Brain pericyte (primary cell): ENCODE data around the gene DLG1.

Experiments
- DNase-seq: peaks from one replicate; pipeline ENCODE4 v3.0.0-alpha.2; 2012; ENCODE audit warnings: low read depth, low spot score

Gene DLG1

GRCh38 chr3:197015790-197016736, 282.3 kb downstream of the DLG1 start:
- no peak for DNase-seq

- no peak for DNase-seq
Observed at GRCh38 chr3:197014942-197015575, 283.4 kb downstream of the DLG1 start.

GRCh38 chr3:197014024-197014423, 284.4 kb downstream of the DLG1 start:
- no peak for DNase-seq

- no peak for DNase-seq
Observed at GRCh38 chr3:197012540-197012883, 285.9 kb downstream of the DLG1 start.

- no peak for DNase-seq
Observed at GRCh38 chr3:197011780-197012539, 286.5 kb downstream of the DLG1 start.

GRCh38 chr3:197010556-197011351, 287.7 kb downstream of the DLG1 start:
- no peak for DNase-seq

- no peak for DNase-seq
Observed at GRCh38 chr3:197009532-197010019, 288.8 kb downstream of the DLG1 start.

GRCh38 chr3:197008436-197009209, 289.8 kb downstream of the DLG1 start:
- no peak for DNase-seq

- no peak for DNase-seq
Observed at GRCh38 chr3:197007953-197008352, 290.5 kb downstream of the DLG1 start.

GRCh38 chr3:197007296-197007940, 291.0 kb downstream of the DLG1 start:
- no peak for DNase-seq

GRCh38 chr3:197006860-197007259, 291.6 kb downstream of the DLG1 start:
- DNase-seq = no peak

- DNase-seq = no peak
Observed at GRCh38 chr3:197006446-197006845, 292.0 kb downstream of the DLG1 start.

- no peak for DNase-seq
Observed at GRCh38 chr3:197003461-197004385, 294.7 kb downstream of the DLG1 start.

- DNase-seq = no peak
Observed at GRCh38 chr3:197002701-197003454, 295.5 kb downstream of the DLG1 start.

GRCh38 chr3:197001972-197002700, 296.3 kb downstream of the DLG1 start:
- no peak for DNase-seq

- DNase-seq = no peak
Observed at GRCh38 chr3:197001106-197001971, 297.1 kb downstream of the DLG1 start.

- DNase-seq = no peak
Observed at GRCh38 chr3:197000211-197000610, 298.2 kb downstream of the DLG1 start.
